LNCAP (cell line): ENCODE measurements around the gene OR6C6.

Experiments
- TF ChIP-seq, protein P1 (sequence below): fragments of 450-650 bp; IDR thresholded peaks from 2 replicates; pipeline ENCODE4 v1.5.1; 2017; ENCODE audit warnings: mild to moderate bottlenecking

OR6C6 gene

DNA sequence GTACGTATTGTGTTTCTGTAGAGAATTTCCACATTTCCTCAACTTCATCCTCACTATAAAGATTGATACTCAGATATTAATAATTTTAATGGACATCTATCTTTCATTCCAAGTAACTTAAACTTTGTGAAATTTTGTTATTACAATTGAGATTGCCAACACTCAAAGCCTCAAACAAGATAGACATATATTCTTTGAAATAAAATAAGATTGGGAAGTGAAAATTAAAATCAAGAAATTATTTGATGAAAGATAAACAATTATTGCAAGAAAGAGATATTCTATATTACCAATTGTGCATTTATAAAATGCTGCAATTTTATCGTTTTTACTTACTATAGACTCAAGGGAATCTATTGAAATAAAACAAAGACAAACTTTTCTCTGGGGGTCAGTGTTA, at the start of gene OR6C6:
Gene OR6C6, minus strand, starts transcription at position 101 of the 400 bp plus-strand sequence. CDS start 1,337 bp downstream, outside the sequence.
- TF ChIP-seq, protein P1, sequence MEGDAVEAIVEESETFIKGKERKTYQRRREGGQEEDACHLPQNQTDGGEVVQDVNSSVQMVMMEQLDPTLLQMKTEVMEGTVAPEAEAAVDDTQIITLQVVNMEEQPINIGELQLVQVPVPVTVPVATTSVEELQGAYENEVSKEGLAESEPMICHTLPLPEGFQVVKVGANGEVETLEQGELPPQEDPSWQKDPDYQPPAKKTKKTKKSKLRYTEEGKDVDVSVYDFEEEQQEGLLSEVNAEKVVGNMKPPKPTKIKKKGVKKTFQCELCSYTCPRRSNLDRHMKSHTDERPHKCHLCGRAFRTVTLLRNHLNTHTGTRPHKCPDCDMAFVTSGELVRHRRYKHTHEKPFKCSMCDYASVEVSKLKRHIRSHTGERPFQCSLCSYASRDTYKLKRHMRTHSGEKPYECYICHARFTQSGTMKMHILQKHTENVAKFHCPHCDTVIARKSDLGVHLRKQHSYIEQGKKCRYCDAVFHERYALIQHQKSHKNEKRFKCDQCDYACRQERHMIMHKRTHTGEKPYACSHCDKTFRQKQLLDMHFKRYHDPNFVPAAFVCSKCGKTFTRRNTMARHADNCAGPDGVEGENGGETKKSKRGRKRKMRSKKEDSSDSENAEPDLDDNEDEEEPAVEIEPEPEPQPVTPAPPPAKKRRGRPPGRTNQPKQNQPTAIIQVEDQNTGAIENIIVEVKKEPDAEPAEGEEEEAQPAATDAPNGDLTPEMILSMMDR, result no peak

DNA sequence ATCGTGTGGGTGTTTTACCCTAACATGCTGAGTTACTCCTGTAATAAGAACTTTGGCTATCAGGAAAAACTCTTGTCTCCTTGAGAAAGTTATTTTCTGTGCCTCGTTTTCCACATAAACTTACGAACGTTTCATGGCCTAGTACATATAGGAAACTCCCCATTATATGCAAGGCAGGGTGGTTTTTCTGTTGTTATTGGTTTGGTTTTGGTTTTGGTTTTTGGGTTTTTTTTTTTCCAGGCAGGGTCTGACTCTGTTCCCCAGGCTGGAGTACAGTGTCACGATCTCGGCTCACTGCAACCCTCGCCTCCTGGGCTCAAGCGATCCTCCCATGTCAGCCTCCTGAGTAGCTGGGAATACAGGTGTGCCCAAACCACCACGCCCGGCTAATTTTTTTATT, 39.6 kb upstream of the OR6C6 start:
- TF ChIP-seq, protein P1, result no peak

DNA sequence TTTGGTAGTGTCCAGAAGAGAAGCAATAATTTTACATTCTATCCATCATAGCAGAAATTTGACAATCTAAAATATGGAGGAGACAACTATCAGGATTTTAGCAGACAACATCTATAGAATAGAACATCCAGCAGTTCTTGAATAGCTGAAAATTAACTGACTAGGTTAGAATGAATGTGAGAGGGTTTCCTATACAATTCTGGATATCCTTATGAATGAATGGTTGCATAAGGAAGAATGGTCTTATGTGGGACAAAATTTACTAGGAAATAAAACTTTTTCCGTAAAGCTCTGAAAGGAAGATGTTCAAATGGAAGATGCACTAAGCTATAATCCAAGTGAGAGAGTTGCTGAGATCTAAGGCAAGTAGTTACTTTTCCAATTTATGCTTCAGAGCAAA, 34.1 kb upstream of the OR6C6 start, which contains the start of gene OR6C3:
Gene OR6C3, plus strand, starts transcription at position 301 of the 400 bp plus-strand sequence. CDS start 955 bp downstream, outside the sequence.
- TF ChIP-seq, protein P1, result no peak

DNA sequence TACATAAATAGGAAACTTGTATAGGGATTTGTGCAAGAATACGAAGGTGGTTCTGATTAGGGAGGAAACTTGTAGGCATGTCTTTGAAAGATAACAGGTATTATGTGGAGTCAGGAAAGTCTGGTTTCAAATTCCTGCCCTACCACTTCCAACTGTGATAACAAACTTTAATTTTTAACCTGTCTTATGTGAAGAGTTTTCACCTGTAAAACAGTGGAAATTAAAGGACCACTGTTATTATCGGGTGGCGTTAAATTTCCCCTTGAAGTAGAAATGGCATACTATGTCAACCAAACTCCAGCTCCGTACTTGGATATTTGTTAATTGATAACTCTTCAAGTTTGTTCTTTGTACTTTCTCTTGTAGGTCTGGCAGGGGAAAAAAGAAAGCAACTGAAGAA, 23.8 kb upstream of the OR6C6 start:
- TF ChIP-seq, protein P1, result no peak

DNA sequence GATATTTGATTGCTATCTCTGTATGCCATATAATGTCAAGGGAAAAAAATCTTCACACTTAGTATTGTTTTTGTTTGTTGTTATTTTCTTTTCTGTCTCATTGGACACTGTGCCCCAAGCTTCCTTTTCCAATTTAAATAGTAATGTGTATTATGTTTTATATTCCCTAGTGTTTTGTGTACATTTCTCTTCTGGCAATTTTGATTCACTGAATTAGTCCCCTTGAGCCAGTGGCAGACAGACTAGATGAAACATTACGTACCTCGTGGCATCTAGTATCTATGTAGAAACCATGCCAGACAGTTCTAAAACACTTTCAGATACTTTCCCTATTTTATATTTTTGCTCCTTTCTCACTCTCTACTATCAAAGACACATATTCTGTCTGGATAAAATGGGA, 17.7 kb upstream of the OR6C6 start, which contains the start of gene OR6C1:
Gene OR6C1, plus strand, starts transcription at position 301 of the 400 bp plus-strand sequence. CDS start 6,257 bp downstream, outside the sequence.
- TF ChIP-seq, protein P1, result no peak

DNA sequence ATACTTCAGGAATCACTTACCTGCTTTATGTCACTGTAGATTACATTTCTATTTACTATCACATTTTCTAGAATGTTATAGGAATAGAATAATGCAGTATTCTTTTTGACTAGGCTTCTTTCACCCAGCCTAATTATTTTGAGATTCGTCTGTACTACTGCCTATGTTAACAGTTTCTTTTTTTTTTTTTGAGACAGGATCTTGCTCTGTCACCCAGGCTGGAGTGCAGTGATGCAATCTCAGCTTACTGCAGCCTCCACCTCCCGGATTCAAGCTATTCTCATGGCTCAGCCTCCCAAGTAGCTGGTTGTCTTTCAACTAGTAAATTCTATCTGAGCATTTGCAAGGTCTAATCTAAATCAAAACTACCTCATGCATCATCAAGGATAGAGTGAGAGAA, 6.4 kb downstream of the OR6C6 start:
- TF ChIP-seq, protein P1, result no peak

DNA sequence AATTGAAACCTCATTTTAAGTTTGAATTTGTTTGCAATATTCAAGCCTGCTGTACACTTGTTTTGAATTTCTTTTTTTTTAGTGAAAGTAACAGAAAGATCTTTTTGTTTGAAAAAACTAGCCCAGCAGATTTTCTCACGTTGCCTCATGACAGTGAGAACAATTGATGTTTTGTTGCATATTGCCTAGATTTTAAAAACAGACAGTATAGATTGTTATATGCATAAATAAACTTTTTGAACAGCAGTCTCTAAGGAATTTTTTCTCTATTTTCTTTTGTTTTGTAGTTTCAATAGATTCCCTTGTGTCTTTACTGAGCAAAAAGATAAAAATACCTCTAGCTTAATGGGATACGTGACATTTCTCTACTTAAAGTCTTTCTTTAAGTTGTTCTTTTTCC, 15.4 kb downstream of the OR6C6 start:
- TF ChIP-seq, protein P1, result no peak

DNA sequence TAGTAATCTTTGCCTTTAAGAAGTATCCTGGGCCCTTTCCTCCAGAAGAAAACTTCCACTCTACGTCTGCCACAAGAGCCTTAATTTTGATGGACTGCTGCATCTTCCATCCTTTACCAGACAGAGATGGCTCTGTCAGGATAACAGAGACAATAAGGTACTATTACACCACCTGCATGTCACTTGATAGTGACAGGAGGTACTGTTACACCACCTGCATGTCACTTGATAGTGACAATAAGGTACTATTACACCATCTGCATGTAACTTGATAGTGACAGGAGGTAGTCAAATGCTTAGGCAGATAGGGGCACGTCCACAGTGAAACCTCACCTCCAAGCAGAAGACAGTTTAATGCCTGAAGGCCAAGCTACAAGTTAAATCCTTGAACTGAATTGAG, 38.1 kb downstream of the OR6C6 start:
- TF ChIP-seq, protein P1, result no peak
